Measurements from ENCODE around the gene CHD6. TPM values are rescaled to one million over a fixed set of nuclear protein-coding genes. Genes with fewer than 3 reads are reported as not detected.

CHD6 gene
- total RNA-seq, 1 experiment from 2014 or later = 98.5 TPM

- BruUV-seq (replicated peaks) = no TSS peak
- intact Hi-C loops (cut with micrococcal nuclease; ENCODE audit: unreplicated experiment) = no loop called here
- TF ChIP-seq CTCF (IDR thresholded peaks at IDR 0.05; ENCODE audit: unreplicated experiment) = no peak
- Mint-ChIP-seq H3K27me3 (ENCODE audit: unreplicated experiment) (no peaks in the 10 kb centered on the region), H3K4me1 (ENCODE audit: low read depth, unreplicated experiment) (peaks cover 11% of the 10 kb centered on the region), H3K27ac (ENCODE audit: unreplicated experiment) (no peak overlapping the region), H3K9me3 (ENCODE audit: low read depth, unreplicated experiment) (peaks cover 46% of the 10 kb centered on the region), H3K4me3 (ENCODE audit: low read depth, unreplicated experiment) (no peak overlapping the region), H3K36me3 (ENCODE audit: insufficient read depth, unreplicated experiment) (no peaks in the 10 kb centered on the region)
- CTCF ChIA-PET = interaction anchor here (1.2 kb wide), 1 partner anchor 17 kb away, joined by 3 read pairs; no protein-coding TSS in a partner anchor
- DNase-seq = no peak
These were observed 19.5 kb downstream of the CHD6 start for GRCh38 chr20:41598719-41599118.

DNA sequence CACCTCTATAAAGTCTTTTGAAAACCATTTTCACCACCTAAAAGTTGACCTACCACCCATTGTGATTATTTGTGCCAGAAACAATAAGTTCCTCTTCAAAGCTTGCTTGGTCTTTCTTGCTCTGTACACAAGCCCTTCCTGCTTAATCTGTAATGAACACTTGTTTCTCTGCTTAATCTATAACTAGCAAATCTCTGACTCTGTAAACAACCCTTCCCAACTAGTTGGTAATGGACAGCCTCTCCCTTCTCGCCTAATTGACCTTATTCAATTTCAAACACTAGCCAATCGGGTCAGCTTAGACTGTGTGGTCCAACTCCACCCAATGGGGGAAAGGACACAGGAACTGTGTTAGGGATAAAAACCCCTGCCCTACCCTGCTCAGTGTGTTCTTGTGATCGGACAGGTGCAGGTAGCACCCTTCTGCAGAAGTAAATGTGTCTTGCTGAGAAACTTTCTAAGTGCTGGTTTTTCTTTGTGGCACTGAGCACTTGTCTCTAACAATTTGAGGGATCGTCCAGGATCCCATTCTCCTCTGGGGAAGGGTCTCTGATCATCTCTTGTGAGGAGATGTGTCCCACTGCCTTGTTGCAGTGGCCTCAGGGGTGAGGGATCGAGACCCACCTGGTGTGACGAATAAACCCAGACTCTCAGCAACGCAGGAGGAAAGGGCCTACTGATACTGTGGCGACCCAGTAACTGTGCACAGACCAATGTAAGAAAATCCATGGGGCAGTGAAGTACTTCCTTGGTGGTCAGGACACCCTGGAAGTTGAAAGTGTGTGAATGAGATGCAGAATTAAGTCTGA is 23.5 kb downstream of the CHD6 start:
- no peak for TF ChIP-seq CTCF (IDR thresholded peaks at IDR 0.05; ENCODE audit: unreplicated experiment)
- CTCF ChIA-PET = interaction anchor here (0.7 kb wide), 1 partner anchor 113 kb away, joined by 6 read pairs; no protein-coding TSS in a partner anchor
- Mint-ChIP-seq H3K36me3 (ENCODE audit: insufficient read depth, unreplicated experiment) (no peaks in the 10 kb centered on the region), H3K27me3 (ENCODE audit: unreplicated experiment) (no peaks in the 10 kb centered on the region), H3K4me1 (ENCODE audit: low read depth, unreplicated experiment) (peaks cover 11% of the 10 kb centered on the region), H3K27ac (ENCODE audit: unreplicated experiment) (no peak overlapping the region), H3K9me3 (ENCODE audit: low read depth, unreplicated experiment) (peaks cover 28% of the 10 kb centered on the region), H3K4me3 (ENCODE audit: low read depth, unreplicated experiment) (no peak overlapping the region)
- intact Hi-C loops (cut with micrococcal nuclease; ENCODE audit: unreplicated experiment) = no loop called here
- BruUV-seq (replicated peaks) = no TSS peak
- DNase-seq = no peak

- CTCF ChIA-PET = no interaction called here
These were observed 25.5 kb downstream of the CHD6 start for GRCh38 chr20:41592516-41593216.

DNA sequence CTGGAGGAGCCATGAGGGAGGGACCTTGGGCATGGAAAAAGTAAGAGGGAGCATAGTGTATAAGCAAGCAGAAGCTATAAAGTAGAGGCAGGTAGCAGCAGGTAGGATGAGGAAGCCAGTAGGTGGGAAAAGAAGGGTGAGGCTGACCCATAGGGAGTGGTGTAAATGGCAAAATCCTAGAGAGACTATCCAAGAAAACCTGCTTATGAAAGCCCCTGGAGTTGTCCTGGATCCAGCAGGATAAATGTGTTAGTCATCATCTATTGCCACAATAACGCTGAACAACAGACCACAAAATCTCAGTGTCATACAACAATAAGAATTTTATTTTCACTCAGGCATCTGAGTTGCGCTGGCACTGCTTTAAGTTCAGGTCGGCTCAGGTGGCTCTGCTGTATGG is 30.2 kb downstream of the CHD6 start:
- DNase-seq = no peak
- no peak for TF ChIP-seq CTCF (IDR thresholded peaks at IDR 0.05; ENCODE audit: unreplicated experiment)
- intact Hi-C loops (cut with micrococcal nuclease; ENCODE audit: unreplicated experiment) = no loop called here
- peaks cover 2% of the 10 kb centered on the region for H3K4me1 Mint-ChIP-seq (ENCODE audit: low read depth, unreplicated experiment)
- H3K27me3 Mint-ChIP-seq (ENCODE audit: unreplicated experiment) = no peaks in the 10 kb centered on the region
- no peak overlapping the region for H3K27ac Mint-ChIP-seq (ENCODE audit: unreplicated experiment)
- CTCF ChIA-PET = no interaction called here
- no TSS peak for BruUV-seq (replicated peaks)
- H3K9me3 Mint-ChIP-seq (ENCODE audit: low read depth, unreplicated experiment) = peaks cover 8% of the 10 kb centered on the region
- no peak overlapping the region for H3K4me3 Mint-ChIP-seq (ENCODE audit: low read depth, unreplicated experiment)
- H3K36me3 Mint-ChIP-seq (ENCODE audit: insufficient read depth, unreplicated experiment) = no peaks in the 10 kb centered on the region

More at GRCh38 chr20:41592516-41593216, 25.5 kb downstream of the CHD6 start:
- peaks cover 11% of the 10 kb centered on the region for H3K4me1 Mint-ChIP-seq (ENCODE audit: low read depth, unreplicated experiment)
- intact Hi-C loops (cut with micrococcal nuclease; ENCODE audit: unreplicated experiment) = no loop called here
- H3K4me3 Mint-ChIP-seq (ENCODE audit: low read depth, unreplicated experiment) = no peak overlapping the region
- DNase-seq = no peak
- H3K36me3 Mint-ChIP-seq (ENCODE audit: insufficient read depth, unreplicated experiment) = no peaks in the 10 kb centered on the region
- peaks cover 24% of the 10 kb centered on the region for H3K9me3 Mint-ChIP-seq (ENCODE audit: low read depth, unreplicated experiment)
- BruUV-seq (replicated peaks) = no TSS peak
- no peak overlapping the region for H3K27ac Mint-ChIP-seq (ENCODE audit: unreplicated experiment)
- TF ChIP-seq CTCF (IDR thresholded peaks at IDR 0.05; ENCODE audit: unreplicated experiment) = no peak
- no peaks in the 10 kb centered on the region for H3K27me3 Mint-ChIP-seq (ENCODE audit: unreplicated experiment)

Measured in Calu3 (cell line).